SK-N-SH (cell line): ENCODE results near the gene TXNDC12.

ENCODE experiments used
- CTCF ChIP-seq: fragments of 200-600 bp; sonication (generic); IDR thresholded peaks from 2 replicates; pipeline ENCODE4 v1.6.1; 2017; ENCODE audit warnings: antibody characterized with exemption, mild to moderate bottlenecking, moderate library complexity
- USF1 ChIP-seq: IDR thresholded peaks from 2 replicates; pipeline ENCODE4 v1.4.0; 2012; ENCODE audit warnings: low read depth, borderline replicate concordance

DNA sequence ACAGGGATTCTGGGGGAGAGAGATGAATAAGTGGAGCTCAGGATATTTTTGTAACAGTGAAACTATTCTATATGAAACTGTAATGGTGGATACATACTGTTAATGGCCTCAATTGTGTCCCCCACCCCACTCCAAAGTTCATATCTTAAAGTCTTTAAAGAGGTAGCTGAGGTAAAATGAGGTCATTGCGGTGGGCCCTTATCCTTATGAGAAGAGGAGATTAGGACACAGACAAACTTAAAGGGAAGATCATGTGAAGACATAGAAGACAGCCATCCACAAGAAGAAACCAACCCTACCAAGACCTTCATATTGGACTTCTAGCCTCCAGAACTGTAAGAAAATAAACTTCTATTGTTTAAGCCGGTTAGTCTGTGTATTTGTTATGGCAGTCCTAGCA lies 9.8 kb downstream of the TXNDC12 start:
- TF ChIP-seq CTCF (no peak), USF1 (no peak)
